Skin epidermis (tissue), 12 donors: ENCODE measurements around the gene BABAM2.

Experiments used
- H3K27ac ChIP-seq, 21 experiments: fragments of 200-600 bp; sonication (generic) in 11 of 21; one replicate each; pipeline ENCODE4 v1.5.0; 2020; ENCODE audit warnings: mild to moderate bottlenecking in 3 of 21, inconsistent platforms in 2 of 21, moderate library complexity in 2 of 21
- H3K4me3 ChIP-seq, 7 experiments: fragments of 200-600 bp; sonication (generic) in 2 of 7; one replicate each; pipeline ENCODE4 v1.5.0; 2020; ENCODE audit warnings: inconsistent platforms in 2 of 7, mild to moderate bottlenecking in 2 of 7, moderate library complexity in 1 of 7

BABAM2 gene

DNA sequence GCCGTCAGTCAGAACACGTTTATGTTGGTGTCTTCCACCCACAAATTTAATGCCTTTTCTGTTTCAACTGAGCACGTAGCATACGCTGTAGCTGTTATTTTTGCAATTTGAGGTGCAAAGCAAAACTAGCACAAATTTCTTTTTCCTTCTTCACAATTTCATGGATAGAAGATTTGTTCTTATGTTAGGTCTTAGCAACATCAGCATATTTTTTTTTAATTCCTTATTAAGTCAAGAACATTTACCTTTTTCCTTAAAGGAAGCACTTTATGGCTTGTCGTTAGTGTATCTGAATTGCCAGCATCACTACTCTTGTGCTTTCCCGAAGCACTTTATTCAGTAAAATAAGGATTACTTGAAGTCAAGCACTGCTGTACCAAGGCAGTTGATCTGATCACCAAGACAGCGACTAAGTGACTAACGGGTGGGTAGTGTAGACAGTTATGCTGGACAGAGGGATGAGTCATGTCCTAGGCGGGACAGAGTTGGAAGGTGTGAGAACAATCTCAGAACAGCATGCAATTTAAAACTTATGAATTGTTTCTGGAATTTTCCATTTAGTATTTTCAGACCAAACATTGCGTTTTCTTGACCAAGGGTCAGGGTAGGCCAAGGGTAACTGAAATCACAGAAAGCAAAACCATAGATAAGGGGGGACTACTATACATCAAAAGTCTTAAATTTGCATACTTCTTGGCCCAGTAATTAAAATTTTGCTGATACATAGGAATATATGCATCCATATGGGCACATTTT is 13.3 kb downstream of the BABAM2 start:
- H3K27ac ChIP-seq = no peak overlapping the region

DNA sequence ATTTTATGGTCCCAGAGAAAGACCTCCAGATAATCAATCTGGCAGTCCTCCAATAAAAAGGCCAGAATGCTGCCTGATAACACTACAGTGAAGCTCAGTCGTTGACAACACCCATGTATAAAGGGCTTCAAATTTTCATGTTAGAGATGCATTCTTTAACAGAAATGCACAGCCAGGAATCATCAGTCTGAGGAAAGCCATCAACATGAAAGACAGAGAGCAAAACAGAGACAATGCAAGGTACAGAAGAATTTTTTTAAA is 13.8 kb downstream of the BABAM2 start:
- H3K4me3 ChIP-seq = no peak overlapping the region
- no peak overlapping the region for H3K27ac ChIP-seq

More for the DNA sequence above, 13.3 kb downstream of the BABAM2 start:
- H3K4me3 ChIP-seq = no peak overlapping the region

DNA sequence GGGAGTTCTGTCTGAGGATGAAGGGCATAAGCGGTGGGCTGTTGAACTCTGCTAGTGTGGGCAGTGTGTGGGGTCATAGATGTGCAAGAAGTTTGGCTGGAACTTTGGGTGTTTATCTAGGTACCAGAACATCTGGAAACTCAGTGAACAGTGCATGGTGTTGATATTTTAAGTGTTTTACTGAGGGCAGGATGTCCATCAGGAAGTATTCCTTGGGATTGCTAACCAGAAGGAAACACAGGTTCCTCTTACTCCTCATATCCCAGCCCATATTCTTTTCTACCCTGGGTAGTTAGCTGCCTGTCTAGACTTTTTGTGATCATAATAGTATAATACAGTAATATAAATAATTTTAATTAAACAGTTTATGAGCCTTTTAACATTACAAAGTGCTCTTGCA is 15.5 kb downstream of the BABAM2 start:
- Histone ChIP-seq H3K27ac (no peak overlapping the region), H3K4me3 (no peak overlapping the region)

DNA sequence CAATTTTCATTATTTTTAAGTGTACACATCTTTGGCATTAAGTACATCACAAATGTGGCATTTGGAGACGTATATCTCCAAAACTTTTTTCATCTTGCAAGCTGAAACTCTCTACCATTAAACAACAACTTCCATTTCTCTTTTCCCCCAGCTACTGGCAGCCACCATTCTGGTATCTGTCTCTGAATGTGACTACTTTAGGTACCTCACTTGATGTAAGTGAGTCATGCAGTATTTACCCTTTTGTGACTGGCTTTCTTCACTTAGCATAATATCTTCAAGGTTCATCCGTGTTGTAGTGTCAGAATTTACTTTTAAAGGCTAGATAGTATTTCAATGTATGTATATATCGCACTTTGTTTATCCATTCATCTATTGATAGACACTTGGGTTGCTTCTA is 17.0 kb downstream of the BABAM2 start:
- H3K4me3 ChIP-seq = no peak overlapping the region
- H3K27ac ChIP-seq = no peak overlapping the region

DNA sequence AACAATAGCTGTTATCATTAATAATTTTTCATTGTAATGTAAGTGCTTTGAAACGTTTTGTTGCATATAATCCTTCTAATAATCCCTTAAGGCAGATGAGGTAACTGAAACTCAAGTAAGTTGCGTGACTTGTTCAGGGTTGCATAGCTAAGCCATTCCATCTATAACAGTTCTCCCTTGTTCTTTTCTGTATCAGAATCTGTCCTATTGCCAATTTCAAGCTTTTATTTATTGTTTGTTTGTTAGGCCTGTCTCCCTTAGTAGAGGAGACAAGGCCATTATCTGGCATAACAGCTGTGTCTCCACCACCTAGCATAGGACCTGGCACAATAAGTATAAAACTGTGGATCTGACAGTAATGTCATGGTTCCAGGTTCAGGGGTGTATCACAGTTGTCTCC is 19.4 kb downstream of the BABAM2 start:
- Histone ChIP-seq H3K27ac (no peak overlapping the region), H3K4me3 (no peak overlapping the region)

DNA sequence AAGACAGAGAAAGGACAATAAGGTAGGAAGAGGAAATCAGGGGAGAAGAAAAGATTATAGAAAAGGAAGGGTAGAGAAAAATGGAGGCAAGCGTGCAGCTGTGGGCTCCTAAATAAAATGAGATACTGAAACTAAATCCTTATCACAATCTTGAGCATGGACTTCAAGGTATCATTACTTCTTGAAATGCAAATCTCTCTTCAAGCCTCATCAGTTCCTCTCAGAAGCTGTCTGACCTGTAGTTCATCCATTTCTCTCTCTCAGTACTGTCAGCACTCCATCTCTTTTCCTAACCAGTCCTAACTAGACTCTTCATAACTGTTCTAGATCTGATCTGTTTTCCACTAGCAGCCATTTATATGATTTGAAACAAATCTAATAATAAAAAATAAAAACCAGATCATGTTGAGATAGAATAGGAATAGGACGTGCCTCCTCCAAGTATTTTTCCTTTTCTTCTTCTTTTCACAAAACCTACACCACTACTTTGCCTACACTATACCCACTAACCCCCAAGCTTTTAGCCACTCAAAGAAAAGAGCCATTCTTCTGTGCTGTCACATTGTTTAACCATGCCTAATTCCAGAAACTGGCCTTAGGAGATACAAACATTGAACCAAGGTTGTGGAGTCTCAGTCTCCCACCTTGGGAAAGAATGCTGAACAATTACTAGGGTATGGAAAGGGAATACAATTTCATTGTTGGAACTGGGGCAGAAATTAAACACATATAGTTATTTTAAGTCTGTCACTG is 21.1 kb downstream of the BABAM2 start:
- Histone ChIP-seq H3K27ac (no peak overlapping the region), H3K4me3 (no peak overlapping the region)

DNA sequence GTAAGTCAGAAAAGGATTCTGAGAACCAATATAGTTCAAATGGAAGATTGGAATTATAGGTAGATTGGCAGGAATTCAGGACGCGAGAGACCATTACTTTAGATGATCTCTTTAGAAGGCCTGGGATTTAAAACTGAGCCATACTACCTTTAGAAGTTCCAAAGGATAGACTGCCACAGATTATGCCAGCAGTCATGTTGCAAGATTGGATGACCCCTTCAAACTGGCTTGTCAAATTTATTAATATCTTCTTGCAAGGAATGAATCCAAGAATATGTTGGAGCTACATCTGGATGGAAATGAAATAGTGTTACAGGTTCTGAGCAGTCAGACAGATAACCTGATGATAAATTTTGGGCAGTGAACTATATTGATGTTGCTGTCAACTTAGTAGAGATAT is 22.0 kb downstream of the BABAM2 start:
- peak overlapping the region in 1 of 21 experiments; percentile 7 for H3K27ac ChIP-seq

DNA sequence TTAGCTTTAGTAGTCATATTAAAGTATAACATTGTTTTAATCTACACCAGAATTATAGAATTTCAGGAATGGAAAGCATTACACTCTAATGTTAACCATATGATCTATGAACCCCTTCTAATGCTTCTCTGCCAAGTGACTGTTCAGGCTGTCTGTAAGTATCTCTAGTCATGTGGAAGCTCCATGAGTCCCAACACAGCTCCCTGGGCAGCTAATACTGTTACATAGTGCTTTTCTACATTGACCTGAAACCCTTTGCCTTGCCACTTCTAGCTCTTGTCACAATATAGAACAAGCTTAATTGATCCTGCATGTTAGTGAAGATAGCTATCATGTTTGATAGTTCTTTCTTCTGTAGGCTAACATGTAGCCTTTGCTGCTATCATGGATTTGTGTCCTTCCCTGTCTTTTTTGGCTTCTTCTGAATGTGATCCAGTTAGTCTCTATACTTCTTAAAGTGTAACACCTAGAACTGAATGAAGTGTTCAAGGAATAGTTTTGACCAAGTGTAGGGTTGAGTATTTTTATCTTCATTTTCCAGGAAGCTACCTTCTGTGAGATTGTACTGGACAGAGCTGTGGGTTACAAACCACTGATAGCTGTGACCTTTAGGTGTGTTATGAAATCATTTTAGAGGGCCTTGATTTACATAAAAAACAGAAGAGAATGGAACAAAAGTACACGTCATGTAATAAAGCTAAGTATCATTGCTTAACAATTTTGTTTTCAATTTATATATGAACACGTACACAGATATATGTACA is 23.7 kb downstream of the BABAM2 start:
- Histone ChIP-seq H3K4me3 (no peak overlapping the region), H3K27ac (peak overlapping the region in 7 of 21 experiments; percentile 1 to 70 (median 40))

More for the DNA sequence above, 22.0 kb downstream of the BABAM2 start:
- H3K4me3 ChIP-seq = no peak overlapping the region

DNA sequence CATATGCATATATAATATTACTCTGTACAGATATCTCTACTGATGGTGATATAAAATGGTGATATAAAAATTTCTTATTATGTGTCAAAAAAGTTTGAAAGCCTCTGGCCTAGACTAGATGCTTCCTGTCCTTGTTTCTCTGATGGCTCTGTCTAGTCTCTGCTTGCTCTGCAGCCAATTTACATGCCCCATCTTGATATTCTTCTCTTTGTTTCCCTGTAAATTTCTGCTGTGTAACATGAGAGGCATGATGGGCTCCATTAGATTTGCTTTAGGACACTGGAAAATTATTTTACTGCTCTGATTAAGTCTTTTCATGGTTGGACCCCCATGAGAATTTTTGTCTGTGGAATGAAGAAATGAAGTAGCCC is 24.3 kb downstream of the BABAM2 start:
- Histone ChIP-seq H3K4me3 (no peak overlapping the region), H3K27ac (peak overlapping the region in 11 of 21 experiments; percentile 1 to 70 (median 28))

DNA sequence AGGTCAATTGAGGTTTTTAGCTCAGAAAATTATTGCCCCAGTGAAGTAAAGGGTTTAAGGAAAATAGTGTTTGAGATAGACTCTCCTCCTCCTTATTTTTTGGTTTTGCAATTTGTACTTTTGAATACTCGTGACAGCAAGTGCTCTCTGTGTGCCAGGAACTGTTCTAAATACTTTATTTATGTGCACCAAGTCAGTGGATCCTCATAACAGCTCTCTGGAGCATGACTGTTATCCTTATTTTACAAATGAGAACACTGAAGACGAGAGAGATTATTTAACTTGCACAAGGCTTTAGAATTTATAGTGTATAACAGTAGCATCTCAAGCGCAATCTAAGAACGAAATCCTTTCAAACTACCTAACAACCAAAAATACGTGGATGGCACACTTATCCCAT is 24.7 kb downstream of the BABAM2 start:
- Histone ChIP-seq H3K4me3 (no peak overlapping the region), H3K27ac (peak overlapping the region in 12 of 21 experiments; percentile 1 to 70 (median 24))

DNA sequence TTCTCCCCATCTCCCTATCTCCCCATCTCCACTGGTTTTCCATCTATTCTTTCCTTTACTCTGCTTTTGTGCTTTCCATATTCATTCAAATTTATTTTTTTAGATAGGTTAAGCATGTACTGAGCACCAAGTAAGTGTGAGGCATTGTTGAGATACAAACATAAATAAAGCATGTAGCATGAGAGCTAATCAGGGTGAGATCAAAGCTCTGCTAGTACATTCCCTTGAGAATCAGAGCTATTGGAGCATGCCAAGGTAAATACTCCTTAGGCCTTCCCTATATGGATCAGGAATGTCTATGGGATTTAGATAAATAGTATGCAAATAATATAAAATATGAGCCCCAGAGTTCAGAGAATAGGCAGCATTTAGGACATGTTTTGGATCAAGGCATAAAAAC is 25.3 kb downstream of the BABAM2 start:
- H3K4me3 ChIP-seq = no peak overlapping the region
- H3K27ac ChIP-seq = peak overlapping the region in 11 of 21 experiments; percentile 4 to 70 (median 37)

DNA sequence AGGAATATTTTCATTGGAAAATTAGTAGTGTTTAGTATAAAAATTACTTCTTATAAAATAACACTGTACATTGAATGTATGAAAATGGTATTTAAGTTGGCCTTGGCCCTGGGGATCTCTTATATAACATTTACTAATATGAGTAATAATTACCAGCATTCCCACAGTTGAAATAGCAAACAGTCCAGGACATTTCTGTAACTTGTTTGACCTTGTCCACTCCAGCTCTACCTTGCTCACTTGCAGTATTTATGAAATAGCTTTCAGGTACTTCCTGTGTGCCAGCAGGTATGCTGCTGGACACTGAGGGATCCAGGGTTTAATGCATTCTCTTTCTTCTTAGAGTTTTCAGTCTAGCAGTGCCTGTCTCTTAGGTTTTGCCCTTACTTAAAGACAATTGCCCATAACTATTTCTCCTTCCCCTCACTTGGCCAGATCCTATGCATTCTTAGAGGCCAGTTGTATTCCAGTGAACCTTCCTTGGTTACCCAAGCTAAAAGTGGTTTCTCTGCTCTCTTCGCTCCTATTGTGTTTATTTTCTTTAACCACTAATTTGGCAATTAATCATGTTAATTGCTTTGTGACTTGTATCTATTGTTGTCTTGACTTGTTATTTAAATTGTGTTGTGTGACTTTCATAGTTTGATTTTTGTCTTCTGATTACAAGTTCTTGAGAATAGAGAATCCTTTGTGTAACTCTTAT is 25.9 kb downstream of the BABAM2 start:
- Histone ChIP-seq H3K27ac (peak overlapping the region in 7 of 21 experiments; percentile 18 to 70 (median 53)), H3K4me3 (no peak overlapping the region)

DNA sequence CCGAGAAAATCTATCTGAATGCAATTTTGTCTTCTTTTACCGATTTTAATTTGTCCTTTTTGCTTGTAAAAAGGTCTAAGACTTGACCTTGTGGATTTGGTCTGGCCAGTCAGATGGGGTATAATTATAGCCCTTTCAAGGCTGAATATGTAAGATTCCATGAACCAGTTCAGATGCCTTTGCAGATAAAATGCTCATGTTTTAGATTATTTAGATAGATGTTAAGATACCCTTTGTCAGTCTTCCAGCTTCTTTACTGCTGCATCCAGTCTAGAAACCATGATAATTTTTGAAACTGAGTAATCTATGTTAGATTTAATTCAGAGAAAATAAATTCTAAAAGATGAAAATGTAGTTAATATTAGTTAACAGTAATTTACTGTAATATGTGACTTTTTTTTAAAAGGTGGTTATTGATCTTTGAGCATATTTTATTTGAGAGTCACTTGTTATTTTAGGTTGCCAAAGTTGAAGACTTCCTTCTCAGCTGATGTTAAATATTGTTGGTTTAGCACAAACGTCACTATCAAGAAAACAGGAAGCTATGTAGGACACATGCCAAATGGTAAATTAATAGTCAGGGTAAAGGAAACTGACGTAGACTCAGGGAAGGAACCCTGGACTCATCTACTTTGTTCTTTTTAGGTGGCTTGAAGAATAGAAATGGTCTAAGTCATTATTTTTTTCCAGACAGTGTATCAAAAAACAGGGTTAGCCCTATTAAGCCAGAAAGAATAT is 29.8 kb downstream of the BABAM2 start:
- H3K4me3 ChIP-seq = no peak overlapping the region
- peak overlapping the region in 14 of 21 experiments; percentile 8 to 84 (median 52) for H3K27ac ChIP-seq

DNA sequence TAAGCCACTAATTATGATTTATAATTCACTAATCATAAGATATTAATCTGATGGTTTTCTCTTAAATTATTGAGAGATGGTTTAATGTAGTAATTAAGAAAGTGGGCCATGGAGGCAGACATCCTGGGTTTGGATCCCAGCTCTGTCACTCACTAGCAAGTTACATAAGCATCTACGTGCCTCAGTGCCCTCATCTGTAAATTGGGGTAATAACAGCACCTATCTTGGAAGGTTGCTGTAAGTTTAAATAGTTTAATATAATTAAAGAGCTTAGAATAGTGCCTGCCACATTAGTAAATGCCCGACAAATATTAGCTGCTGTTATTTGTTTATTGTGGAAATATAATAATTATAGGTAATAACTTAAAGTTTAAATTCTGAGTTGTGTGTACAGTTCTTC is 30.9 kb downstream of the BABAM2 start:
- H3K27ac ChIP-seq = peak overlapping the region in 6 of 21 experiments; percentile 43 to 74 (median 52)

DNA sequence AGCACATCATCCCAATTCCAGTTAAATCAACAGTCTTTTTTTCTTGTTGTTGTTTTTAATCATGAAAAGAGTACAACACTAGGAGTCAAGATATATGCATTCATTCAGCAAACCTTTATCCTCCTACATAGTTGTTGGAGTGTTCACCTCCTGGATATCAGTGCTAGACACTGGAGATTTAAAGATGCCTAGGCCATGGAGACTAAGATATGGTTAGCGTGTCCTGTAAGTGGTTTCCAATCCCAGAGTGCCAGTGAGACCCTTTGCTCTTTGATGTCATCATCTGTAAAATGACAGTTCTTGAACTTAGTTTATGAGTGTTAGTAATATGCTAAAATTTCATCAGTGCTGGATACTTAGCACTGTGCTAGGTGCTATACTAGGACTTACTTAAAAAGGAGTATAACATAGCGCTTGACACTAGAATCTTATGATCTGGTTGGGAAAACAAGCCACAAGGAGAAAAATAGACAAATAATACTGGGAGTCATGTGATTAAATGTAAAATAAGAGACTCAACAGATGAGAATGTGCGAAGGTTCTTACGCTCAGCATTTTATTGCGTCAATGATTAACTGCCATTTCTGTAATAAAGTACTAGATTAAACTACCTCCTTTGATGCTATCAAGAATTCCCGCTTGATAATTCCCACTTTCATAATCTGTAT is 31.5 kb downstream of the BABAM2 start:
- H3K27ac ChIP-seq = peak overlapping the region in 2 of 21 experiments; percentile 43 to 74
- no peak overlapping the region for H3K4me3 ChIP-seq

More for the DNA sequence above, 30.9 kb downstream of the BABAM2 start:
- H3K4me3 ChIP-seq = no peak overlapping the region

DNA sequence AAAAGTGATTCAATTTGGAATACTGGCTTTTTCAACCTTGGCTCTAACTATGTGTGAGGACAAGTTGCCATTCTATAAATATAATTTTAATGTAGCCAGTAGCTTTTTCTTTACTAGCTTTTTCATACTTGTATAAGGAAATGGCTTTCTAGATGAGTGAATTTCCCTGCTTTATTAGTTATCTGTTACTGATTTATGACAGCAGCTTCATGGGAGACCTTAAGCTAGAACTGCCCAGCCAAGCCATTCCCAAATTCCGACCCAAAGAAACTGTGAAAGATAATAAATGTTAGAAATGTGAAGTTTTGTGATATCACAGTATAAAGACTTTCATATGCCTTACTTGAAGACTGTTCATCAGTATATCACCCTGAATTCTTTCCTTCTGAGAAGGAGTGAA is 32.3 kb downstream of the BABAM2 start:
- Histone ChIP-seq H3K4me3 (no peak overlapping the region), H3K27ac (no peak overlapping the region)

DNA sequence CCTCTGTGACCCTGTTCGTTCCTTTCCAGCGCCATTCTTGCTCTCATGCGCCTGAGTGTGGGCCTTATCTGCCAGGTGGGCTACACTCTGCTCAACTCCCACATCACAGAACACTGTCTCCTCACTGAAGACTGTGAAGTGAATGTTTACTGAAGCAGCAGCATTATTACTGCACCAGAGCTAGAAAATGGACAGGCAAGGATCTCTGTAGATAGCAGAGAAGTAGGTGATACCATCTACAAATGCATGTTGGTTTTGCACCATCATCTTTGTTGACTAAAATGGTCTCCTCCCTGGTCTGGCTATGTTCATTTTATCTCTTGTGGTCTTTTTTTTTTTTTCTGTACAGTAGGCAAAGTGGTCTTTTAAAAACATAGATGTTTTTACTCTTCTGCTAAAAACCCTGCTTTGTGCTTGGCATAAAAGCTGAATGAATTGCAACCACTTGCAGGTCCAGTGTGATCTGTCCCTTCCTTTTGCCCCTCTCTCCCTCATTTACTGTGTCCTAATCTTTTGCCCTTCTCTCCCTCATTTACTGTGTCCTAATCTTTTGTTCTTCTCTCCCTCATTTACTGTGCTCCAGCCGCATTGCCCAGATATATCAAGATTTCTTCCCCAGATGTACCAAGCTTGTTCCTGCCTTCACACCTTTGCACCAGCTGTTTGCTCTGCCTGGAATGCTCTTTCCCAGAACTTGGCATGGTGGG is 35.4 kb downstream of the BABAM2 start:
- H3K4me3 ChIP-seq = no peak overlapping the region
- no peak overlapping the region for H3K27ac ChIP-seq

DNA sequence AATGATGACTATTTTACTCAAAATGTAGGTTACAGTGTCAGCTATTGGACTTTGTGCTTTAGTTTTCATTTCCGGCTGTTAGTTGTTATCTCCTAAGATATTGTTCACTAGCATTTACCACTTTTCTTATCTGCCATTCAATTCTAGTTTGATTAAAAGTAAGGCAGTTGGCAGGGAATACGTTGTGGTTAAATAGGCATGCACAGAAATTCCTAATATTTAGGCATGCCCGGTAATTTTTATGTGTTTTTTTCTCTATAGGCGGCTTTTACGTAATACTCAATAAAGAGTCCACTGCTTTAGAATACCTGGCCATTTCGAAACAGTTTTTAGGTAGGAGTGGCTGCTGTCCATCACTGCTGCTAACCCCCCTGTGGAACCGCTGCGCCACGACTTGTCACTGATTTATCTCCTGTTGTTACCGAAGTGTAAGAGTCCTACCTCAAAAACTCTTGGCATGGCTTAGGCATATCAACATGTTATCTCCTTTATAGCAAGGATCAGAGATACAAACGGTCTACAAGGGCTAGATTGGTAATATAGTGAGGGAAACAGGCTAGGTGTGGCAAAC is 39.5 kb downstream of the BABAM2 start:
- Histone ChIP-seq H3K27ac (peak overlapping the region in 5 of 21 experiments; percentile 4 to 47 (median 16)), H3K4me3 (no peak overlapping the region)
